ENCODE measurements around the gene WFIKKN1.

The WFIKKN1 gene

GRCh38 chr16:682493-683395 lies 52.0 kb downstream of the WFIKKN1 start:
- DNase-seq (ENCODE audit: low read depth in 2 of 2, low spot score in 1 of 2) = no peak

DNA sequence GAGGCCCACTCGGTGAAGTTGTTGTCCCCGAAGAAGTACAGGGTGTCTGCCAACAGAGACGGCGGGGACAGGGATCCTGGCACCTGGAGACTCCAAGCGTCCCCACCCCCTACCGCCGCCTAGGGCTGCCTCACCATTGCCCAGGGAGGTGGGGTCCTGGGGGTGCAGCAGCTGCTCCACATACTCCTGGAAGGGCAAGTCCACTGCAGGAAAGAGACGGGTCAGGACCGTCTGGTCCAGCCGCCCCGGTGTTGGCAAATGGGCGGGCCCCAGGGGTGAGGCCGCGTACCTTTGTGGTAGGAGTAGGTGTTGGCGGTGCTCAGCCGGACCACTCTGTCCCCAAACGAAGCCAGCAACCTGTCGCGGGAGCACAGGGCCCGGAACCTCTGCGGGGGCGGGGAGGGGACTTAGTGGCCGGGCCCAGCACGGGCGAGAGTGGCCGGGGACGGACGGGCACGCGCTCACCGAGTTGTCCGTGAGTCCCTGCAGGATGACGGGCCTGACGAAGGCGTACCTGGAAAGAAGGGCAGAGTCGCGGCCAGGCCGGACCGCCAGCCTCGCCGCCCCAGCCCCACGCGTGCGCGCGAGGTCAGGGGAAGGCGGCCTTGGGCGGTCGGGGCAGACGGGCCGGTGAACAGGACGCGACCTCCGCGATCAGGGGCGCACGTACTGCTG lies 52.7 kb downstream of the WFIKKN1 start:
- no peak for DNase-seq (ENCODE audit: low read depth in 2 of 2, low spot score in 1 of 2)
